GM12891 (cell line): ENCODE data around the gene TREH.

ENCODE experiments used
- DNase-seq: peaks from one replicate; pipeline ENCODE4 v3.0.0; 2011; ENCODE audit warnings: low spot score; ENCODE audit not compliant: insufficient read length
- FAIRE-seq: peaks from 2 replicates; lab custom pipeline; 2011; peaks lifted over from hg19 to GRCh38; lab: Jason Lieb, UNC
- PAX5 ChIP-seq: IDR thresholded peaks from 2 replicates; pipeline ENCODE4 v1.6.1; 2011; ENCODE audit warnings: low read length, moderate library complexity, mild to moderate bottlenecking; ENCODE audit not compliant: insufficient read depth, severe bottlenecking
- POLR2A ChIP-seq: IDR thresholded peaks from 2 replicates; pipeline ENCODE4 v1.6.1; 2011; ENCODE audit warnings: low read depth, low read length, control low read depth
- POLR2AphosphoS5 ChIP-seq: IDR thresholded peaks from 2 replicates; pipeline ENCODE4 v1.6.1; 2011; ENCODE audit warnings: low read depth, low read length, control low read depth
- POU2F2 ChIP-seq: IDR thresholded peaks from 2 replicates; pipeline ENCODE4 v1.6.1; 2011; ENCODE audit warnings: low read depth, mild to moderate bottlenecking, control low read depth, low read length, moderate library complexity
- SPI1 ChIP-seq: IDR thresholded peaks from 2 replicates; pipeline ENCODE4 v1.6.1; 2011; ENCODE audit warnings: low read depth, low read length, control low read depth
- TAF1 ChIP-seq: IDR thresholded peaks from 2 replicates; pipeline ENCODE4 v1.6.1; 2011; ENCODE audit warnings: low read depth, low read length, control low read depth

TREH gene

DNA sequence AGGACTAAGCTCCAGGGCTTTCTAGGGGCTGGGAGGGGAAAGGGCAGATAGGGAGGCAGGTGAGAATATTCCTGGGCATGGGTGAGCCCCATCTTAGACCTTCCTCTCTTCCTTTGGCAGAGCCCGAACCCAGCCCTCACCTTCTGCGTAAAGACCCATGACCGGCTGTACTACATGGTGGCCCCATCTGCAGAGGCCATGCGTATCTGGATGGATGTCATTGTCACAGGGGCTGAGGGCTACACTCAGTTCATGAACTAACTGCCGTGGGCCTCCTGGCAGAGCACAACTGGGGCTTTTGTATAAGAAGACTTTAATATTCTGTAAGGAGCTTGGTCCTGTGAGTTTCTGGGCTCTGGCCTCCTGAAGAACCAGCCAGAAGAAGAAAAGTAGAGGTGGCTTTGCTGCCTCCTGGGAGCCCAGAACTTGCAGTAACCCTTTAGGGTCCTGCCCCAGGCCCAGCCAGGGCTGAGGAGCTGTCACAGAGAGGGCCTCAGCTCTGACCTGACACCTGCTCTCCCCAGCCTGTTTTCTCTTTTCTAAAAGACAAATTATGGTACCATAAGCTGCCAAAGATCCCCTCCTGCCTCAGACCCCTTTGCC, 22.8 kb downstream of the TREH start:
- FAIRE-seq, result no peak
- TF ChIP-seq SPI1 (no peak), POLR2A (no peak), PAX5 (no peak), POLR2AphosphoS5 (no peak), TAF1 (no peak), POU2F2 (no peak)
- DNase-seq, result no peak

DNA sequence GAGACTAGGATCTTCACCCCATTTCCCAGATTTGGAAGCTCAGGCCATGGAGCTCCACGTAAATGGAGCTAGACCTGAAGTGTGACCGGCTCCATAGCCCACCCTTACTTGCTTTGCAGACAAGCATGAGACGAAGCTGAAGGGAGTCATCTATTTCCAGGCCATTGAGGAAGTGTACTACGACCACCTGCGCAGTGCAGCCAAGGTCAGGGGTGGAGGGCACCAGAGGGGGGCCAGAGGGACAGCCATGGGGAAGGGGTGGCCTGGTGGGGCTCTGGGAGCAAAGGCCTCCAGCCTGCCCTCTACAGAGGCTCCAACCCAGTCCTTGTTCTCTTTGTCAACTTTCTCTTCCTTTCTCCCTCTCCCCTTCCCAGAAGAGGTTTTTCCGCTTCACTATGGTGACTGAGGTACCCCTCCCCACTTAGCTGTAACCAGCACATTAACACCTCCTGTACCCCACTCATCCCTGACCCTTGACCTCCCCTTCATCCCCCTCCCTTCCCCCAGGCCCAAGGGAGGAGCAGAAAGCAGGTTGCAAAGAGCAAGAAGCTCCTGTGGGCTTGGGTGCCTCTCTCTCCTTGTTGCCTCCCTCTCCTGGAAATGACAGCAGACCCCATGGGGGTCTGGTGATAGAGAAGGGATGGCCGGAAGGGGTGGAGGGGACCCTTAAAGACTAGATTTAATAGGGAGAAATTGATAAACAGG, 23.8 kb downstream of the TREH start:
- TF ChIP-seq POLR2AphosphoS5 (no peak), SPI1 (no peak), PAX5 (no peak), POLR2A (no peak), TAF1 (no peak), POU2F2 (no peak)
- DNase-seq (no peak), FAIRE-seq (no peak)

DNA sequence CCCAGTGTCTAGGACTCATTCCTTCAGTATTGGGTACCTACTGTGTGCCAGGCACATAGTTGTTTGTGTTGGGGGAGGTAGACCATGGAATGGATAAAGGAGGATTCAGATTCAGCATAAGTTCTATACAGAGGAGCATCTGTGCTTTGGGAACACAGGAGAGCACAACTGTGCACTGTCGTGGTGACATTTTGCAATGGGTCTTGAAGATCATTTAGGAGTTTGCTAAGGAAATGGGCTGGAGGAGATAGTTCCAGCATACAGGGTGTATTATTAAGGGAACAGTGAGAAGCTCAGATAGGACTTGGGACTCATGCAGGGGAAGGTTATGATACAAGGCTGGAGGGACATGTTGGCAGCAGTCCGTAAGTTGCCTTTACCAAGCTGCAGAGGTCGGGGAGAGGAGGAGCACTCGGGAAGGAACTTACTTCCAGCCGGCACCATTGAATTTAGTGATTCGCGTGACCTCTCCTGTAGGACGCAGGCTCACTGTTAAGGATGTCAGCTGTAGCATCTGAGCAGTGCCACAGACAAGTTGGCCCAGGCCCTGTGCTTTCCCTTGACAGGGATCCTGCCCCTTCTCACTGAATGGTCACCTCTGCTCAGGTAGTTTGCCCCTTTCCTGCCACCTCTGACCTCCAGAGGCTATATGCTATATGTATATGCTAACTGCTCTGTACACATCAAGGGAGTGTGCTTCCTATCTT, 25.6 kb downstream of the TREH start:
- TF ChIP-seq PAX5 (no peak), POU2F2 (no peak), POLR2A (no peak), TAF1 (no peak), SPI1 (no peak), POLR2AphosphoS5 (no peak)
- no peak for FAIRE-seq
- no peak for DNase-seq

DNA sequence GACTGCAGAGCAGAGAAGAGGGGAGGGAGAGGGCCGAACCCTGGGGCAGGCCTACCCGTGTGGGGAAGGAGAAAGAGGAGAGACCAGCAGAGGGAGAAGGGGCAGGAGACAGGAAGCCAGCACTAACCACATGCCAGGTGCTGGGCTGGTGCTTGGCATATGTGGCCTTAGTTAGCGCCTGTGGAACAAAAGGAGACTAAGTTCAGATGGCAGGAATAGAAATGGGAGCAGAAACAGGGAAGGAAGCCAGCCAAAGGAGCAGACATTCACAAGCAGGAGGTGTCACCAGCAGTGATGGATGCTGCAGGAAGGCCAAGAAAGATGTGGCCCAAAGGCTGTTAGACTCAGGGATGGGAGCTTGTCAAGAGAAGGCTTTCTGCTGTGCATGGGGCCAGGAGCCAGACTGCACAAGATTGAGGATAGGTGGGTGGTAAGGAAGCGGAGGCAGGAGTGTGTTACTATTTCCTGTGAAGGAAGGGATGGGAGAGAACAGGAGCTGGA, 26.7 kb downstream of the TREH start:
- FAIRE-seq, result no peak
- DNase-seq, result no peak
- TF ChIP-seq POLR2A (no peak), TAF1 (no peak), PAX5 (no peak), POLR2AphosphoS5 (no peak), POU2F2 (no peak), SPI1 (no peak)

DNA sequence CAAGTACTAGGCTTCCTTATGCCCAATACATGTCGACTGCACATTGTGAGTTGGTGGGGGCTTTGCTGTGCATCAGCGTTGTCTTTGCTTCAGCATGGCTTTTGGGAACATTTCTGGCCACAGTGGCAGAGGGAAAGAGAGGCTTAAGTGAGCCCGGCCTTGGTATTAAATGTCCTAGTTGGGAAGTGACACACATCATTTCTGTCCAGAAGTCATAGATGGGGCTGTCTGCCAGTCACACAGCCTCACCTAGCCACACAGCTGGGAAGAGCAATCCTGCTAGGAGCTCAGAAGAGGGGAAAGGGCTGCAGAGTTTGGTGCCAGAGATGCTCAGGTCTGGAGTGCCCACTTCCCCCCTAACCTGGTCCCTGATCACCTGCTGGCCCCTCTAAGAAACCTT, 27.6 kb downstream of the TREH start:
- no peak for DNase-seq
- no peak for TF ChIP-seq TAF1
- no peak for TF ChIP-seq POLR2A
- TF ChIP-seq SPI1, result no peak
- TF ChIP-seq POU2F2, result no peak
- no peak for TF ChIP-seq POLR2AphosphoS5
- no peak for TF ChIP-seq PAX5
- no peak for FAIRE-seq

DNA sequence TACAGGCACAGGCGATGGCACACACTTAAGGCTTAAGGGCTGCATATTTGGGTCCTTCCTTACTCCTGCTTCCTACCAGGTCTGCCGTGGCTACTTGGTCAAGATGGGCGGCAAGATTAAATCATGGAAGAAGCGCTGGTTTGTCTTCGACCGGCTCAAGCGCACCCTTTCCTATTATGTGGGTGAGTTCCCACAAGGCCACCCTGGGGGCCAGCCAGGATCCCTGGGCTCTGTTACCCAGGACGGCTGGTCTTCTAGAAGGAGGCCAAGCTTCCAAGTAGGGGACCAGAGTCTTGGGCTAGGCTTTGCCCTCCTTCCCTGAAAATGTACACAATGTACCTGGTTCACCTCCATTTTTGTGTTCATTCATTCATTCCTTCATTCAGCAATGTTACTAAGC, 29.1 kb downstream of the TREH start:
- FAIRE-seq (no peak), DNase-seq (no peak)
- TF ChIP-seq POLR2AphosphoS5, result no peak
- TF ChIP-seq POLR2A, result no peak
- TF ChIP-seq PAX5, result no peak
- no peak for TF ChIP-seq POU2F2
- TF ChIP-seq TAF1, result no peak
- TF ChIP-seq SPI1, result no peak

DNA sequence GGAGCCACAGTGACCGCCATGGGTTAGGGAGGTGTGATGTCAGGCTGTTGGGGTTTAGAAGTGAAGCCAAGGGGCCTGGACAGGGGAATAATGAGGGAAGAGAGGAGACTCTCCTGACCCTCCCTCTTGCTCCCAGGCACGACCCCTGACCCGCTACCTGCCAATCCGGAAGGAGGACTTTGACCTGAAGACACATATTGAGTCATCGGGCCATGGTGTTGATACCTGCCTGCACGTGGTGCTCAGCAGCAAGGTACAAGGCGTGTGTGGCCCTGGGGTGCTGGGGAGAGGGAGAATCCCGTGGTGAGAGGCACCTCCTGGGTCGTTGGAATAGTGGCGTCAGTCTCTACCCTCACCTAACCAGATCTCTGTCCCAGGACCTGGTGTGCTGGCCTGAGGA, 29.5 kb downstream of the TREH start:
- TF ChIP-seq POLR2A (no peak), POLR2AphosphoS5 (no peak), PAX5 (no peak), POU2F2 (no peak), SPI1 (no peak), TAF1 (no peak)
- no peak for FAIRE-seq
- no peak for DNase-seq

DNA sequence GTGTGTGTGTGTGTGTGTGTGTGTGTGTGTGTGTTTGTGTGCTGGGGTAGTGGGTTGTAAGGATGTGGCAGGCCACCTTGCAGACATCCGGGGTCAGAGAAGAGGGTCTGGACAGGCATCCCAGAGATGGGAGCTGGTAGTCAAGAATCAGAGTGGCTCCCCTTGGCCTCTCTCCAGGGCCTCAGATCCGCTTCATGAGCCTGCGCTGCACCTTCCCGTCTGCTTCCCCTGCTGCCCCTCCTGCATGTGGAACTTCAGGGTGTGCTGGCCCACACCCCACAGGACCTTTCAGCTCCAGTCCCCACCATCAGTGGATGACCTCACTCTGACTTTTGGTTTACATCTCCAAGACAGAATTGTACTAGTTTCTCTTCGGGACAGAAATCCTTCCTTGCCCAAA, 31.2 kb downstream of the TREH start:
- FAIRE-seq, result no peak
- no peak for TF ChIP-seq SPI1
- no peak for TF ChIP-seq PAX5
- no peak for TF ChIP-seq POU2F2
- TF ChIP-seq TAF1, result no peak
- no peak for TF ChIP-seq POLR2AphosphoS5
- TF ChIP-seq POLR2A, result no peak
- DNase-seq, result no peak

DNA sequence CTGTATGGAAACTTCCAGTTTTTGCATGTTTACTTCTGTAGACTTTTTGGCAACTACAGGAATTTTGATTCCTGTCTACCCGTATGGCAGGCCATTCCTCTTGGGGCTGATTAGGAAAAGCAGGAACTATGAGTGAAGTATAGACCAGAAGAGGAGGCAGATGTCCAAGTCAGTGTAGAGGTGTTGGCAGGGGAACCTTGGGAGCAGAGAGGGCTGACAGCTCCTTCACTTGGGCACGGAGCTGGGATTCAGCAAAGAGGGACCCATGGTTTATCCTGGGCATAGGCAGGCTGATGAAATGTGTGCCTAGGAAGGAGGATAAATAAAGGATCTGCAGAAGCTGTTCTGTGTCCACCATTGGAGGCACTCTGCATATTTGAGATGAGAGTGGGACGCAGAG, 33.1 kb downstream of the TREH start:
- DNase-seq (no peak), FAIRE-seq (no peak)
- no peak for TF ChIP-seq SPI1
- TF ChIP-seq POLR2AphosphoS5, result no peak
- no peak for TF ChIP-seq PAX5
- no peak for TF ChIP-seq TAF1
- TF ChIP-seq POLR2A, result no peak
- TF ChIP-seq POU2F2, result no peak
